ENCODE results near the gene GDA.
"Not testable (repeated sequence)": the region's sequence is repeated elsewhere in the genome, so short reads cannot be mapped to it uniquely, and the experiment has no call there.

GDA gene

GRCh38 chr9:72289401-72289800 is 140.2 kb downstream of the GDA start:
- TF ChIP-seq CTCF (IDR thresholded peaks at IDR 0.05; ENCODE audit: borderline replicate concordance, insufficient read depth, low read depth, low read length) = no peak
- no peak overlapping the region for H3K4me3 ChIP-seq (ENCODE audit: low read depth, low read length)

GRCh38 chr9:72290311-72290710 is 141.1 kb downstream of the GDA start:
- H3K4me3 ChIP-seq (ENCODE audit: low read depth, low read length) = no peak overlapping the region
- TF ChIP-seq CTCF (IDR thresholded peaks at IDR 0.05; ENCODE audit: borderline replicate concordance, insufficient read depth, low read depth, low read length) = no peak

DNA sequence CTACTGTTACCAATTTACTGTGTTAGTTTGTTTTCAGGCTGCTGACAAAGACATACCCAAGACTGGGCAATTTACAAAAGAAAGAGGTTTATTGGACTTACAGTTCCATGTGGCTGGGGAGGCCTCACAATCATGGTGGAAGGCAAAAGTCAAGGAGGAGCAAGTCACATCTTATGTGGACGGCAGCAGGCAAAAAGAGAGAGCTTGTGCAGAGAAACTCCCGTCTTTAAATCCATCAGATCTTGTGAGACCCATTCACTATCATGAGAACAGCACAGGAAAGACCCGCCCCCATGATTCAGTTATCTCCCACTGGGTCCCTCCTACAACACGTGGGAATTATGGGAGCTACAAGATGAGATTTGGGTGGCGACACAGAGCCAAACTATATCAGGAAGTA is 142.3 kb downstream of the GDA start:
- H3K4me3 ChIP-seq (ENCODE audit: low read depth, low read length) = not testable (repeated sequence)

GRCh38 chr9:72292256-72292682 is 143.0 kb downstream of the GDA start:
- H3K4me3 ChIP-seq (ENCODE audit: low read depth, low read length) = no peak overlapping the region
- no peak for TF ChIP-seq CTCF (IDR thresholded peaks at IDR 0.05; ENCODE audit: borderline replicate concordance, insufficient read depth, low read depth, low read length)

GRCh38 chr9:72292874-72293607 is 143.8 kb downstream of the GDA start:
- H3K4me3 ChIP-seq (ENCODE audit: low read depth, low read length) = no peak overlapping the region
- no peak for TF ChIP-seq CTCF (IDR thresholded peaks at IDR 0.05; ENCODE audit: borderline replicate concordance, insufficient read depth, low read depth, low read length)

DNA sequence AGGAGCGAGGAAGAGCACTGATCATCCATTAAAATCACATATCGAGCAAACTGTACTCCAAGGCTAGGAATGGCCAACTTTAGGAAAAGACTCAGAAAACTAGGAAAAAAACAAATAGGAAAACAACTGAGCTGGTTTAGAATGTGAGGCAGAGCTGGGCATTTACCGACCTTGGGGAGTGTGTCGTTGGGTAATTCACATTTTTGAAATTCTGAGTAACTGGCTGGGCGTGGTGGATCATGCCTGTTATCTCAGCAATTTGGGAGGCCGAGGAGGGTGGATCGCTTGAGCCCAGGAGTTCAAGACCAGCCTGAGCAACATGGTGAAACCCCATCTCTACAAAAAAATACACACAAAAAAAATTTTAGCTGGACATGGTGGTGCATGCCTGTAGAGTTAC is 145.7 kb downstream of the GDA start:
- no peak overlapping the region for H3K4me3 ChIP-seq (ENCODE audit: low read depth, low read length)
- TF ChIP-seq CTCF (IDR thresholded peaks at IDR 0.05; ENCODE audit: borderline replicate concordance, insufficient read depth, low read depth, low read length) = no peak

GRCh38 chr9:72297516-72297915 is 148.3 kb downstream of the GDA start:
- H3K4me3 ChIP-seq (ENCODE audit: low read depth, low read length) = no peak overlapping the region

More at GRCh38 chr9:72297516-72297915, 148.3 kb downstream of the GDA start:
- no peak for TF ChIP-seq CTCF (IDR thresholded peaks at IDR 0.05; ENCODE audit: borderline replicate concordance, insufficient read depth, low read depth, low read length)
